Thyroid gland (tissue), 4 donors: ENCODE results near the gene SLC5A9.

Source experiments
- CTCF ChIP-seq, 6 experiments: fragments of 200-600 bp in 3 of 6; fragments of 450-650 bp in 3 of 6; sonication (generic) in 3 of 6; IDR thresholded peaks; one replicate each; pipeline ENCODE4 v1.5.1; 2016 to 2019; ENCODE audit warnings: antibody characterized with exemption in 6 of 6, mild to moderate bottlenecking in 2 of 6, inconsistent platforms in 1 of 6, moderate library complexity in 1 of 6
- POLR2A ChIP-seq, 2 donors: fragments of 450-650 bp; IDR thresholded peaks; one replicate each; pipeline ENCODE4 v1.6.1; 2017; ENCODE audit warnings: antibody characterized with exemption in 2 of 2, mild to moderate bottlenecking in 2 of 2, moderate library complexity in 1 of 2

- TF ChIP-seq CTCF (IDR thresholded peaks at IDR 0.05) (no peak), POLR2A (IDR thresholded peaks at IDR 0.05) (no peak)
These were observed 6.8 kb downstream of the SLC5A9 start for GRCh38 chr1:48229317-48229716.
